ENCODE data around the gene CUL5.

CUL5 gene

DNA sequence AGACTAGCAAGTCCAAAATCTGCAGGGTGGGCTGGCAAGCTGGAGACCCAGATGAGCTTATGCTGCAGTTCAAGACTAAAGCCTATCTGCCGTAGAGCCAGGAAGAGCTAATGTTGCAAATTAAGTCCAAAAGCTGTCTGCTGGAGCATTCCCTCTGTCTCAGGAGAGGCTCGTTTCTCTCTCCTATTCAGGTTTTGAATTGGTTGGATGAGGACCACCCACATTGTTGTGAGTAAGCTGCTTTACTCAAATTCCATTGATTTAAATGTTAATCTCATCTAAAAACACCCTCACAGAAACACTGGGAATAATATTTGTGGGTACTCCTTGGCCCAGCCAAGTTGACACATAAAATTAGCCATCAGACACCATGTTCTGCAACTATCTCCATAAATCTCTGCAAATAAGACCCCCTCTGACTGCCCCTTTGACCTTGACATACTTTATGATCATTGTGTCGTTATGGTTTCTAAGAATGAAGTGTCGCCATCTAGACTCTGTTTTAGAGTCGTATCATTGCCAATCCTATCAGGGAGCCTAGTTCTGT, 16.8 kb upstream of the CUL5 start:
- Histone ChIP-seq H3K79me1 (ENCODE audit: low read length) (no peaks in the 10 kb centered on the region), H4K8ac (ENCODE audit: low read depth, low read length) (no peak overlapping the region), H2BK5ac (ENCODE audit: low read depth, low read length, poor library complexity) (no peak overlapping the region), H2BK12ac (ENCODE audit: low read length) (no peak overlapping the region), H3K4me3 (ENCODE audit: low read depth, low read length) (no peak overlapping the region), H2AK5ac (ENCODE audit: low read length) (no peak overlapping the region), H3K23ac (ENCODE audit: low read length) (no peak overlapping the region), H3K18ac (ENCODE audit: low read length) (no peak overlapping the region), H2AFZ (ENCODE audit: insufficient read depth, low read length, poor library complexity) (no peak overlapping the region), H3K4me2 (ENCODE audit: low read length) (no peak overlapping the region), H3K79me2 (ENCODE audit: control insufficient read depth, insufficient read depth, low read length, poor library complexity) (no peaks in the 10 kb centered on the region), H2BK120ac (ENCODE audit: insufficient read depth, low read length, poor library complexity) (no peak overlapping the region), H3K9ac (ENCODE audit: low read length) (no peak overlapping the region), H3K4me1 (ENCODE audit: control insufficient read depth in 1 of 2, insufficient read depth in 2 of 2, low read length in 2 of 2) (peaks cover 3 to 6% of the 10 kb centered on the region in 2 experiments), H3K4ac (ENCODE audit: low read depth, low read length) (no peak overlapping the region), H4K12ac (ENCODE audit: low read depth, low read length) (no peak overlapping the region), H3K27ac (ENCODE audit: low read depth, low read length) (no peak overlapping the region), H3K9me3 (ENCODE audit: insufficient read depth, low read depth, low read length) (no peaks in the 10 kb centered on the region), H3K36me3 (ENCODE audit: control insufficient read depth in 1 of 2, insufficient read depth in 2 of 2, low read length in 2 of 2) (no peaks in the 10 kb centered on the region), H4K91ac (ENCODE audit: low read depth, low read length) (no peak overlapping the region), H3K27me3 (ENCODE audit: insufficient read depth, low read length) (no peaks in the 10 kb centered on the region), H3K14ac (ENCODE audit: low read length) (no peak overlapping the region)
- no peak for DNase-seq
- WGBS (ENCODE audit: extremely low coverage, insufficient coverage, insufficient read length): no CpG with 5 or more reads among the region's 5 CpGs

DNA sequence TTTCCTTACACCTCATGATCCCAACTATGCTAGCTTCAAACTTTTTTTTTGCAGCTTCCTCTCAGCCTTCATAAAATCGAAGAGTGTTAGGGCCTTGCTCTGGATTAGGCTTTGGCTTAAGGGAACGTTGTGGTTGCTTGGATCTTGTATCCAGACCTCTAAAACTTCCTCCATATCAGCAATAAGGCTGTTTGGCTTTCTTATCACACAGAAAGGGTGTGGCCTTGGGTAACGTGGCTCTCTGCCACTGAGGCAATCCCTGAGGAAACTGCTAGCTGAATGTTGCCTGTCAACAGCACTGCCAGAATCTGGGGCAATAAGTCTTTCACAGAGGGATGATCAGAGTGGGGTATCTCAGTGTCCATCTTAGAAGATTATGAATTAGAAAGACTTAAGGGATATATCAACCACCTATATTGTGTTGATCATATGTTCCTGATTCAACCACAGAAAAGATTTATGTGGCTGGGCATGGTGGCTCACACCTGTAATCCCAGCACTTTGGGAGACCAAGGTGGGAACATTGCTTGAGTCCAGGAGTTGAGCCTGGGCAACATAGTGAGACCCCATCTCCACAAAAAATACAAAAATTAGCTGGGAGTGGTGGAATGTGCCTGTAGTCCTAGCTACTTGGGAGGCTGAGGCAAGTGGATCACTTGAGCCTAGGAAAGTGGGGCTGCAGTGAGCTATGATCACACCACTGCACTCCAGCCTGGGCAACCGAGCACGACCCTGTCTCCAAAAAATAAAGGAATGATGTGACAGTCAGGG, 12.5 kb upstream of the CUL5 start:
- no peaks in the 10 kb centered on the region for H3K79me1 ChIP-seq (ENCODE audit: low read length)
- H3K4me3 ChIP-seq (ENCODE audit: low read depth, low read length): no peak overlapping the region
- H4K91ac ChIP-seq (ENCODE audit: low read depth, low read length): no peak overlapping the region
- no peak overlapping the region for H3K4ac ChIP-seq (ENCODE audit: low read depth, low read length)
- H3K9me3 ChIP-seq (ENCODE audit: insufficient read depth, low read depth, low read length): no peaks in the 10 kb centered on the region
- H2BK12ac ChIP-seq (ENCODE audit: low read length): no peak overlapping the region
- no peak overlapping the region for H3K9ac ChIP-seq (ENCODE audit: low read length)
- no peak for DNase-seq
- H3K18ac ChIP-seq (ENCODE audit: low read length): no peak overlapping the region
- no CpG with 5 or more reads among the region's 5 CpGs for WGBS (ENCODE audit: extremely low coverage, insufficient coverage, insufficient read length)
- no peak overlapping the region for H3K27ac ChIP-seq (ENCODE audit: low read depth, low read length)
- H3K36me3 ChIP-seq (ENCODE audit: control insufficient read depth in 1 of 2, insufficient read depth in 2 of 2, low read length in 2 of 2): no peaks in the 10 kb centered on the region
- H4K12ac ChIP-seq (ENCODE audit: low read depth, low read length): no peak overlapping the region
- no peak overlapping the region for H3K23ac ChIP-seq (ENCODE audit: low read length)
- no peak overlapping the region for H2AK5ac ChIP-seq (ENCODE audit: low read length)
- H3K4me1 ChIP-seq (ENCODE audit: control insufficient read depth in 1 of 2, insufficient read depth in 2 of 2, low read length in 2 of 2): no peaks in the 10 kb centered on the region
- H3K14ac ChIP-seq (ENCODE audit: low read length): no peak overlapping the region
- no peak overlapping the region for H2BK120ac ChIP-seq (ENCODE audit: insufficient read depth, low read length, poor library complexity)
- H2AFZ ChIP-seq (ENCODE audit: insufficient read depth, low read length, poor library complexity): no peak overlapping the region
- H3K4me2 ChIP-seq (ENCODE audit: low read length): no peak overlapping the region
- H4K8ac ChIP-seq (ENCODE audit: low read depth, low read length): no peak overlapping the region
- H2BK5ac ChIP-seq (ENCODE audit: low read depth, low read length, poor library complexity): no peak overlapping the region
- H3K79me2 ChIP-seq (ENCODE audit: control insufficient read depth, insufficient read depth, low read length, poor library complexity): no peaks in the 10 kb centered on the region
- H3K27me3 ChIP-seq (ENCODE audit: insufficient read depth, low read length): no peaks in the 10 kb centered on the region

DNA sequence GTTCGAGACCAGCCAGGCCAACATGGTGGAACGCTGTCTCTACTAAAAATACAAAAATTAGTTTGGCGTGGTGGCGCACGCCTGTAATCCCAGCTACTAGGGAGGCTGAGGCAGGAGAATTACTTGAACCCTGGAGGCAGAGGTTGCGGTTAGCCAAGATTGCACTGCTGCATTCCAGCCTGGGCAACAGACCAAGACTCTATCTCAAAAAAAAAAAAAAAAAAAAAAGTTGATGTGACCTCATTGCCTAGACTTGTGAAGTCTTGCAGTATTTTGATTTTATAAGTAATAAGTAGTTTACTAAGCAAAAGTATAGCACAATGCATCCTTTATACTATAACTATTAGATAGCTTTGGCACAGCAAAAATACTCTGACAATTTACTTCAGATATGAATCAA, 9.9 kb upstream of the CUL5 start:
- no peak overlapping the region for H4K8ac ChIP-seq (ENCODE audit: low read depth, low read length)
- no peak overlapping the region for H3K27ac ChIP-seq (ENCODE audit: low read depth, low read length)
- no peak overlapping the region for H4K91ac ChIP-seq (ENCODE audit: low read depth, low read length)
- no peak overlapping the region for H2AK5ac ChIP-seq (ENCODE audit: low read length)
- DNase-seq: no peak
- no peak overlapping the region for H3K9ac ChIP-seq (ENCODE audit: low read length)
- H3K36me3 ChIP-seq (ENCODE audit: control insufficient read depth in 1 of 2, insufficient read depth in 2 of 2, low read length in 2 of 2): no peaks in the 10 kb centered on the region
- H3K79me2 ChIP-seq (ENCODE audit: control insufficient read depth, insufficient read depth, low read length, poor library complexity): no peaks in the 10 kb centered on the region
- H3K79me1 ChIP-seq (ENCODE audit: low read length): no peaks in the 10 kb centered on the region
- H3K9me3 ChIP-seq (ENCODE audit: insufficient read depth, low read depth, low read length): no peaks in the 10 kb centered on the region
- H3K4me3 ChIP-seq (ENCODE audit: low read depth, low read length): no peak overlapping the region
- no peak overlapping the region for H4K12ac ChIP-seq (ENCODE audit: low read depth, low read length)
- H2AFZ ChIP-seq (ENCODE audit: insufficient read depth, low read length, poor library complexity): no peak overlapping the region
- no peaks in the 10 kb centered on the region for H3K27me3 ChIP-seq (ENCODE audit: insufficient read depth, low read length)
- no peak overlapping the region for H2BK5ac ChIP-seq (ENCODE audit: low read depth, low read length, poor library complexity)
- H2BK120ac ChIP-seq (ENCODE audit: insufficient read depth, low read length, poor library complexity): no peak overlapping the region
- no peak overlapping the region for H3K18ac ChIP-seq (ENCODE audit: low read length)
- WGBS (ENCODE audit: extremely low coverage, insufficient coverage, insufficient read length): no CpG with 5 or more reads among the region's 6 CpGs
- no peak overlapping the region for H3K4me2 ChIP-seq (ENCODE audit: low read length)
- no peak overlapping the region for H2BK12ac ChIP-seq (ENCODE audit: low read length)
- no peak overlapping the region for H3K14ac ChIP-seq (ENCODE audit: low read length)
- H3K4me1 ChIP-seq (ENCODE audit: control insufficient read depth in 1 of 2, insufficient read depth in 2 of 2, low read length in 2 of 2): no peaks in the 10 kb centered on the region
- no peak overlapping the region for H3K23ac ChIP-seq (ENCODE audit: low read length)
- no peak overlapping the region for H3K4ac ChIP-seq (ENCODE audit: low read depth, low read length)

DNA sequence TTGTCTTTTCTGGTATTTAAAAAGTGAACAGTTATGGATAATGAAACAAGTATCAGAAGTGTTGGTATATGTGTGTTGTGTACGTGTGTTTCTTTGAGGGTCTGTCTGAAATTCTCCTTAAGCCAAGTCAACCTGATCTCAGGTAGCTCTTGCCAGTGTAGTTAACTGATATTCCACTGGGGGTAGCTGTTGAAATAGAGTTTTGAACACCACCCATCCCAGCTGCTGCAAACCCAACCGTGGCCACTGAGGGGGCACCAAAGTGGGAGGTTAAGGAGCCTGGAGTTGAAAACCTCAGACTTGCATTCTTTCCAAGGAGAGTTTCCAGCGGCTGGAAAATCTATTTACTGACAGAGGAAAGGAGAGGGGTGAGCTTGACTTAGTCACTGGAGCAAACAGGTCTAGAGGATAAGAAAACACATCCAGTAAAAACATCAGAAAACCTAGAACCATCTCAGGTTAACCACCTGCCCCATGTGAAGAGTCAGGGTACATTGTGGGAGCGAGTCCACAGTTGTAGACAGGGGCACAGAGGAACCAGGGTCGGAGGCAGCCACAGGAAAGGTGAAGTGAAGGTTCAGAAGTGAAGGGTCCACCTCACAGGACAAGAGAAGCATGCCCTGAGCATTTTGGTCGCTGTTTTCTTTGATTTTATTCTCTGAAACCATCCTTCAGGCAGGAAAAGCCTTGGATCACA, 8.8 kb upstream of the CUL5 start:
- DNase-seq: peak in 1 of 2 donors; percentile 37
- no peak overlapping the region for H3K23ac ChIP-seq (ENCODE audit: low read length)
- no peak overlapping the region for H2AK5ac ChIP-seq (ENCODE audit: low read length)
- WGBS (ENCODE audit: extremely low coverage, insufficient coverage, insufficient read length): no CpG with 5 or more reads among the region's 6 CpGs
- H3K36me3 ChIP-seq (ENCODE audit: control insufficient read depth in 1 of 2, insufficient read depth in 2 of 2, low read length in 2 of 2): no peaks in the 10 kb centered on the region
- no peak overlapping the region for H2BK5ac ChIP-seq (ENCODE audit: low read depth, low read length, poor library complexity)
- H3K9ac ChIP-seq (ENCODE audit: low read length): no peak overlapping the region
- no peaks in the 10 kb centered on the region for H3K9me3 ChIP-seq (ENCODE audit: insufficient read depth, low read depth, low read length)
- H2BK12ac ChIP-seq (ENCODE audit: low read length): no peak overlapping the region
- H3K27me3 ChIP-seq (ENCODE audit: insufficient read depth, low read length): no peaks in the 10 kb centered on the region
- no peak overlapping the region for H3K4ac ChIP-seq (ENCODE audit: low read depth, low read length)
- no peak overlapping the region for H4K8ac ChIP-seq (ENCODE audit: low read depth, low read length)
- no peak overlapping the region for H2BK120ac ChIP-seq (ENCODE audit: insufficient read depth, low read length, poor library complexity)
- no peak overlapping the region for H3K27ac ChIP-seq (ENCODE audit: low read depth, low read length)
- no peak overlapping the region for H3K14ac ChIP-seq (ENCODE audit: low read length)
- no peak overlapping the region for H4K91ac ChIP-seq (ENCODE audit: low read depth, low read length)
- H3K18ac ChIP-seq (ENCODE audit: low read length): no peak overlapping the region
- no peaks in the 10 kb centered on the region for H3K79me2 ChIP-seq (ENCODE audit: control insufficient read depth, insufficient read depth, low read length, poor library complexity)
- no peak overlapping the region for H3K4me2 ChIP-seq (ENCODE audit: low read length)
- H3K4me3 ChIP-seq (ENCODE audit: low read depth, low read length): no peak overlapping the region
- no peak overlapping the region for H4K12ac ChIP-seq (ENCODE audit: low read depth, low read length)
- H3K79me1 ChIP-seq (ENCODE audit: low read length): no peaks in the 10 kb centered on the region
- H3K4me1 ChIP-seq (ENCODE audit: control insufficient read depth in 1 of 2, insufficient read depth in 2 of 2, low read length in 2 of 2): no peaks in the 10 kb centered on the region
- H2AFZ ChIP-seq (ENCODE audit: insufficient read depth, low read length, poor library complexity): no peak overlapping the region

All from trophoblast cell (in vitro differentiated cells and primary cell).